ENCODE measurements around the gene PRICKLE4.
"Not testable (repeated sequence)": the region's sequence is repeated elsewhere in the genome, so short reads cannot be mapped to it uniquely, and the experiment has no call there.

The PRICKLE4 gene

GRCh38 chr6:41801380-41801779 lies 20.8 kb downstream of the PRICKLE4 start:
- no peak for DNase-seq

GRCh38 chr6:41805830-41806774 lies 25.5 kb downstream of the PRICKLE4 start:
- DNase-seq, result no peak

GRCh38 chr6:41811095-41811494 lies 30.5 kb downstream of the PRICKLE4 start:
- DNase-seq, result no peak

GRCh38 chr6:41811946-41812345 lies 31.4 kb downstream of the PRICKLE4 start:
- DNase-seq, result not testable (repeated sequence)

GRCh38 chr6:41813469-41813868 lies 32.9 kb downstream of the PRICKLE4 start:
- DNase-seq, result no peak

- DNase-seq, result no peak
Measured at GRCh38 chr6:41813956-41814355, 33.4 kb downstream of the PRICKLE4 start.

- DNase-seq, result no peak
Measured at GRCh38 chr6:41814629-41815028, 34.0 kb downstream of the PRICKLE4 start.

- DNase-seq, result no peak
Measured at GRCh38 chr6:41815587-41815986, 35.0 kb downstream of the PRICKLE4 start.

GRCh38 chr6:41818271-41819054 lies 37.9 kb downstream of the PRICKLE4 start:
- peak; percentile 86 for DNase-seq

- DNase-seq, result no peak
Measured at GRCh38 chr6:41821266-41821665, 40.7 kb downstream of the PRICKLE4 start.

GRCh38 chr6:41822021-41822420 lies 41.4 kb downstream of the PRICKLE4 start:
- no peak for DNase-seq

GRCh38 chr6:41823178-41823577 lies 42.6 kb downstream of the PRICKLE4 start:
- no peak for DNase-seq

GRCh38 chr6:41824571-41825569 lies 44.3 kb downstream of the PRICKLE4 start:
- DNase-seq, result no peak

- DNase-seq, result no peak
Measured at GRCh38 chr6:41826343-41827022, 45.9 kb downstream of the PRICKLE4 start.

- DNase-seq, result no peak
Measured at GRCh38 chr6:41832263-41832662, 51.7 kb downstream of the PRICKLE4 start.

GRCh38 chr6:41836022-41836659 lies 55.6 kb downstream of the PRICKLE4 start:
- no peak for DNase-seq

- no peak for DNase-seq
Measured at GRCh38 chr6:41836660-41837052, 56.1 kb downstream of the PRICKLE4 start.

Data from NCI-H524 treated with DMSO at 0.1 percent for 48 hours (cell line).